ENCODE measurements around the gene AUNIP. TPM values are rescaled to one million over a fixed set of nuclear protein-coding genes. Genes with fewer than 3 reads are reported as not detected.

The AUNIP gene
- polyA plus RNA-seq, 1 of the 3 experiments (the other 2 are of a cell fraction), result 1.9 TPM

DNA sequence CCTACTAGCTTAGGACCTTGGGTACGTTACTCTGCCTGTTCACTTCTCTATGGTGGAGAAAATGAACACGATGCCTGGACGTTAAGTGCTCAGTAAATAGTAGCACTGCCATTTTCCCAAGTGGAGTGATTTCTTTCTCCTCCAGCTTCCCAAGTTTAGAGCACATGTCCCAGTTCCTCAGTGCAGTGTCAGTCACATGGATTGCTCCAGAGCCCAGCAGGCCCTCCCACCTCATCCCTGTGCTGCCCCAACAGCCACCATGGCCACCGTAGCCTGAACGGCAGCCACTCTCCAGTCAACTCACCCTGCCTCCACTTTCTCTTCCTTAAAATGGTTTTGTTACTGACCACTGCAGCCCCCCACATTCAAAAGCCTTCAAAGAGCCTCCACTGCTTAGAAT is 38.5 kb upstream of the AUNIP start:
- TF ChIP-seq, protein P1, sequence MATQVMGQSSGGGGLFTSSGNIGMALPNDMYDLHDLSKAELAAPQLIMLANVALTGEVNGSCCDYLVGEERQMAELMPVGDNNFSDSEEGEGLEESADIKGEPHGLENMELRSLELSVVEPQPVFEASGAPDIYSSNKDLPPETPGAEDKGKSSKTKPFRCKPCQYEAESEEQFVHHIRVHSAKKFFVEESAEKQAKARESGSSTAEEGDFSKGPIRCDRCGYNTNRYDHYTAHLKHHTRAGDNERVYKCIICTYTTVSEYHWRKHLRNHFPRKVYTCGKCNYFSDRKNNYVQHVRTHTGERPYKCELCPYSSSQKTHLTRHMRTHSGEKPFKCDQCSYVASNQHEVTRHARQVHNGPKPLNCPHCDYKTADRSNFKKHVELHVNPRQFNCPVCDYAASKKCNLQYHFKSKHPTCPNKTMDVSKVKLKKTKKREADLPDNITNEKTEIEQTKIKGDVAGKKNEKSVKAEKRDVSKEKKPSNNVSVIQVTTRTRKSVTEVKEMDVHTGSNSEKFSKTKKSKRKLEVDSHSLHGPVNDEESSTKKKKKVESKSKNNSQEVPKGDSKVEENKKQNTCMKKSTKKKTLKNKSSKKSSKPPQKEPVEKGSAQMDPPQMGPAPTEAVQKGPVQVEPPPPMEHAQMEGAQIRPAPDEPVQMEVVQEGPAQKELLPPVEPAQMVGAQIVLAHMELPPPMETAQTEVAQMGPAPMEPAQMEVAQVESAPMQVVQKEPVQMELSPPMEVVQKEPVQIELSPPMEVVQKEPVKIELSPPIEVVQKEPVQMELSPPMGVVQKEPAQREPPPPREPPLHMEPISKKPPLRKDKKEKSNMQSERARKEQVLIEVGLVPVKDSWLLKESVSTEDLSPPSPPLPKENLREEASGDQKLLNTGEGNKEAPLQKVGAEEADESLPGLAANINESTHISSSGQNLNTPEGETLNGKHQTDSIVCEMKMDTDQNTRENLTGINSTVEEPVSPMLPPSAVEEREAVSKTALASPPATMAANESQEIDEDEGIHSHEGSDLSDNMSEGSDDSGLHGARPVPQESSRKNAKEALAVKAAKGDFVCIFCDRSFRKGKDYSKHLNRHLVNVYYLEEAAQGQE (IDR thresholded peaks at IDR 0.05; ENCODE audit: low read depth, low read length), result no peak
- TF ChIP-seq MXI1 (IDR thresholded peaks at IDR 0.05; ENCODE audit: low read depth, low read length) (no peak), GABPA (IDR thresholded peaks at IDR 0.05; ENCODE audit: low read depth) (no peak), SMC3 (IDR thresholded peaks at IDR 0.05; ENCODE audit: low read depth, low read length) (no peak), TAF1 (IDR thresholded peaks at IDR 0.05; ENCODE audit: borderline replicate concordance, low read depth, low read length) (no peak), MEF2A (IDR thresholded peaks at IDR 0.05; ENCODE audit: borderline replicate concordance, low read depth) (no peak), RCOR1 (IDR thresholded peaks at IDR 0.05; ENCODE audit: low read length) (no peak), NFIC (IDR thresholded peaks at IDR 0.05; ENCODE audit: borderline replicate concordance) (no peak), TEAD4 (IDR thresholded peaks at IDR 0.05; ENCODE audit: borderline replicate concordance, insufficient read depth) (no peak), CHD2 (IDR thresholded peaks at IDR 0.05; ENCODE audit: low read length, partially characterized antibody) (no peak), FOXJ3 (CRISPR knock-in tag; IDR thresholded peaks at IDR 0.05) (no peak), ELF1 (IDR thresholded peaks at IDR 0.05) (no peak), TCF12 (IDR thresholded peaks at IDR 0.05) (no peak)
- TF ChIP-seq, protein P2, sequence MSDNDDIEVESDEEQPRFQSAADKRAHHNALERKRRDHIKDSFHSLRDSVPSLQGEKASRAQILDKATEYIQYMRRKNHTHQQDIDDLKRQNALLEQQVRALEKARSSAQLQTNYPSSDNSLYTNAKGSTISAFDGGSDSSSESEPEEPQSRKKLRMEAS (IDR thresholded peaks at IDR 0.05; ENCODE audit: low read depth), result no peak
- TF ChIP-seq, protein P3, sequence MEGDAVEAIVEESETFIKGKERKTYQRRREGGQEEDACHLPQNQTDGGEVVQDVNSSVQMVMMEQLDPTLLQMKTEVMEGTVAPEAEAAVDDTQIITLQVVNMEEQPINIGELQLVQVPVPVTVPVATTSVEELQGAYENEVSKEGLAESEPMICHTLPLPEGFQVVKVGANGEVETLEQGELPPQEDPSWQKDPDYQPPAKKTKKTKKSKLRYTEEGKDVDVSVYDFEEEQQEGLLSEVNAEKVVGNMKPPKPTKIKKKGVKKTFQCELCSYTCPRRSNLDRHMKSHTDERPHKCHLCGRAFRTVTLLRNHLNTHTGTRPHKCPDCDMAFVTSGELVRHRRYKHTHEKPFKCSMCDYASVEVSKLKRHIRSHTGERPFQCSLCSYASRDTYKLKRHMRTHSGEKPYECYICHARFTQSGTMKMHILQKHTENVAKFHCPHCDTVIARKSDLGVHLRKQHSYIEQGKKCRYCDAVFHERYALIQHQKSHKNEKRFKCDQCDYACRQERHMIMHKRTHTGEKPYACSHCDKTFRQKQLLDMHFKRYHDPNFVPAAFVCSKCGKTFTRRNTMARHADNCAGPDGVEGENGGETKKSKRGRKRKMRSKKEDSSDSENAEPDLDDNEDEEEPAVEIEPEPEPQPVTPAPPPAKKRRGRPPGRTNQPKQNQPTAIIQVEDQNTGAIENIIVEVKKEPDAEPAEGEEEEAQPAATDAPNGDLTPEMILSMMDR (IDR thresholded peaks at IDR 0.05), result no peak
- no peak for DNase-seq
- Histone ChIP-seq H2AFZ (ENCODE audit: low read depth) (no peak overlapping the region), H3K4me1 (ENCODE audit: control insufficient read depth in 1 of 2, insufficient read depth in 2 of 2, low read depth in 1 of 2, low read length in 1 of 2) (peaks cover 15 to 19% of the 10 kb centered on the region in 2 experiments), H3K36me3 (replicated peaks in 1 of 2; ENCODE audit: control insufficient read depth in 1 of 2, insufficient read depth in 2 of 2, low read length in 1 of 2) (peaks cover 51 to 52% of the 10 kb centered on the region in 2 experiments), H3K4me3 (ENCODE audit: low read depth in 2 of 2, low read length in 1 of 2) (no peak overlapping the region), H3K79me2 (ENCODE audit: insufficient read depth) (peaks cover 70% of the 10 kb centered on the region), H3K27ac (ENCODE audit: low read depth in 2 of 2, low read length in 1 of 2) (peak overlapping the region in 1 of 2 experiments; percentile 64; a peak in 2 of 4 replicates), H3F3A (replicated peaks; ENCODE audit: insufficient read depth) (peaks cover 48% of the 10 kb centered on the region), H3K4me2 (no peak overlapping the region), H3K9ac (no peak overlapping the region), H4K20me1 (ENCODE audit: insufficient read depth) (peaks cover 4% of the 10 kb centered on the region; the same call in 1 of the 2 replicates), H3K9me2 (no peaks in the 10 kb centered on the region), H3K27me3 (ENCODE audit: insufficient read depth) (no peaks in the 10 kb centered on the region), H3K9me3 (no peaks in the 10 kb centered on the region)
- POLR2A ChIA-PET, result no interaction called here
- CTCF ChIA-PET, result interaction anchor here (0.6 to 13.3 kb wide), 4 partner anchors 93 to 205 kb away, joined by 3 to 344 read pairs (median 3); partner anchors contain the start of gene PAFAH2
- 88% methylated on average over 5 of the region's 5 CpGs for WGBS (ENCODE audit: low lambda C conversion rate)
